ENCODE data around the gene ZSWIM5. TPM values are rescaled to one million over a fixed set of nuclear protein-coding genes. Genes with fewer than 3 reads are reported as not detected.
A peak's percentile ranks its signal among the peaks of the same experiment; 100 is the strongest.

The ZSWIM5 gene
- total RNA-seq, 1 donor from 2014 or later = 2.4 TPM

DNA sequence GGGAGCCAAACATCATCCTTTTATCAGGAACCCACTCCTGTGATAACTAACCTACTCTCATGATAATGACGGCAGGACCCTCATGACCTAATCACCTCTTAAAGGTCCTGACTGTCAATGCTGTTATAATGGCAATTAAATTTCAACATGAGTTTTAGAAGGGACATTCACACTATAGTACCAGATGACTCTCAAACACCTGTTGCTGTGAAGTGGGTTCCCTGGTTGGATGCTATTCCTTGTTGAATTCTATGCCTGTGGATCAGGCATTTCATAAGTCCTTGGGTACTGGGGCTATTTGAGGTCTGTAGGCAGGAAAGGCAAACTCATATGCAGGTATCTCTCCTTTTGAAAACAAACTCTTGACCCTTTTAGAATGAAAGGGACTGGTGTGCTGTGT, 7.5 kb upstream of the ZSWIM5 start:
- DNase-seq (ENCODE audit: low spot score in 2 of 2, unreplicated experiment in 2 of 2) = no peak
- H3K27me3 Mint-ChIP-seq (ENCODE audit: low read depth) = peaks cover 46% of the 10 kb centered on the region
- TF ChIP-seq, protein P1, sequence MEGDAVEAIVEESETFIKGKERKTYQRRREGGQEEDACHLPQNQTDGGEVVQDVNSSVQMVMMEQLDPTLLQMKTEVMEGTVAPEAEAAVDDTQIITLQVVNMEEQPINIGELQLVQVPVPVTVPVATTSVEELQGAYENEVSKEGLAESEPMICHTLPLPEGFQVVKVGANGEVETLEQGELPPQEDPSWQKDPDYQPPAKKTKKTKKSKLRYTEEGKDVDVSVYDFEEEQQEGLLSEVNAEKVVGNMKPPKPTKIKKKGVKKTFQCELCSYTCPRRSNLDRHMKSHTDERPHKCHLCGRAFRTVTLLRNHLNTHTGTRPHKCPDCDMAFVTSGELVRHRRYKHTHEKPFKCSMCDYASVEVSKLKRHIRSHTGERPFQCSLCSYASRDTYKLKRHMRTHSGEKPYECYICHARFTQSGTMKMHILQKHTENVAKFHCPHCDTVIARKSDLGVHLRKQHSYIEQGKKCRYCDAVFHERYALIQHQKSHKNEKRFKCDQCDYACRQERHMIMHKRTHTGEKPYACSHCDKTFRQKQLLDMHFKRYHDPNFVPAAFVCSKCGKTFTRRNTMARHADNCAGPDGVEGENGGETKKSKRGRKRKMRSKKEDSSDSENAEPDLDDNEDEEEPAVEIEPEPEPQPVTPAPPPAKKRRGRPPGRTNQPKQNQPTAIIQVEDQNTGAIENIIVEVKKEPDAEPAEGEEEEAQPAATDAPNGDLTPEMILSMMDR (IDR thresholded peaks at IDR 0.05; ENCODE audit: unreplicated experiment) = no peak
- H3K4me1 Mint-ChIP-seq = no peaks in the 10 kb centered on the region
- H3K9me3 Mint-ChIP-seq = no peaks in the 10 kb centered on the region
- no peak overlapping the region for H3K4me3 Mint-ChIP-seq
- H3K27ac Mint-ChIP-seq = no peak overlapping the region
- H3K36me3 Mint-ChIP-seq = no peaks in the 10 kb centered on the region

- H3K9me3 Mint-ChIP-seq = no peaks in the 10 kb centered on the region
Observed at GRCh38 chr1:45211076-45211475, 4.7 kb upstream of the ZSWIM5 start.

GRCh38 chr1:45206808-45207623, 611 bp upstream of the ZSWIM5 start:
- Mint-ChIP-seq H3K27me3 (ENCODE audit: low read depth) (peaks cover 75% of the 10 kb centered on the region), H3K27ac (peak overlapping the region; percentile 33), H3K9me3 (no peaks in the 10 kb centered on the region), H3K36me3 (no peaks in the 10 kb centered on the region), H3K4me3 (peak overlapping the region; percentile 78), H3K4me1 (peaks cover 15% of the 10 kb centered on the region)
- DNase-seq (ENCODE audit: low spot score in 2 of 2, unreplicated experiment in 2 of 2) = no peak
- TF ChIP-seq, protein P1 (IDR thresholded peaks at IDR 0.05; ENCODE audit: unreplicated experiment) = no peak

More at GRCh38 chr1:45211076-45211475, 4.7 kb upstream of the ZSWIM5 start:
- peaks cover 58% of the 10 kb centered on the region for H3K27me3 Mint-ChIP-seq (ENCODE audit: low read depth)
- no peak overlapping the region for H3K27ac Mint-ChIP-seq
- no peak overlapping the region for H3K4me3 Mint-ChIP-seq
- peaks cover 8% of the 10 kb centered on the region for H3K4me1 Mint-ChIP-seq
- TF ChIP-seq, protein P1 (IDR thresholded peaks at IDR 0.05; ENCODE audit: unreplicated experiment) = no peak
- H3K36me3 Mint-ChIP-seq = no peaks in the 10 kb centered on the region
- no peak for DNase-seq (ENCODE audit: low spot score in 2 of 2, unreplicated experiment in 2 of 2)

- DNase-seq (ENCODE audit: low spot score in 2 of 2, unreplicated experiment in 2 of 2) = peak in 1 of 2 experiments; percentile 57
- peaks cover 75% of the 10 kb centered on the region for H3K27me3 Mint-ChIP-seq (ENCODE audit: low read depth)
- H3K27ac Mint-ChIP-seq = peak overlapping the region; percentile 42
- H3K36me3 Mint-ChIP-seq = no peaks in the 10 kb centered on the region
- H3K4me1 Mint-ChIP-seq = peaks cover 15% of the 10 kb centered on the region
- TF ChIP-seq, protein P1 (IDR thresholded peaks at IDR 0.05; ENCODE audit: unreplicated experiment) = no peak
- H3K9me3 Mint-ChIP-seq = no peaks in the 10 kb centered on the region
- peak overlapping the region; percentile 78 for H3K4me3 Mint-ChIP-seq
Observed at GRCh38 chr1:45205011-45205909, 1.1 kb downstream of the ZSWIM5 start.

- Mint-ChIP-seq H3K27ac (no peak overlapping the region), H3K36me3 (no peaks in the 10 kb centered on the region), H3K4me3 (no peak overlapping the region), H3K4me1 (peaks cover 7% of the 10 kb centered on the region), H3K9me3 (peaks cover 14% of the 10 kb centered on the region), H3K27me3 (ENCODE audit: low read depth) (peaks cover 43% of the 10 kb centered on the region)
- no peak for DNase-seq (ENCODE audit: low spot score in 2 of 2, unreplicated experiment in 2 of 2)
- TF ChIP-seq, protein P1 (IDR thresholded peaks at IDR 0.05; ENCODE audit: unreplicated experiment) = no peak
Observed at GRCh38 chr1:45200906-45201500, 5.4 kb downstream of the ZSWIM5 start.

Data from mesothelial cell of epicardium (in vitro differentiated cells).